ENCODE measurements around the gene EFCAB5. TPM values are rescaled to one million over a fixed set of nuclear protein-coding genes. Genes with fewer than 3 reads are reported as not detected.

Gene EFCAB5
- total RNA-seq = under 1 TPM in 1 of 2 donors, not detected in 1; 0.34 TPM

GRCh38 chr17:29941334-29941733 is at the start of gene EFCAB5:
EFCAB5 (plus strand) TSS chr17:29941634; CDS start chr17:29941797, 163 bp downstream.

GRCh38 chr17:29929533-29930408 is 11.7 kb upstream of the EFCAB5 start, which contains the start of gene SSH2:
SSH2 (minus strand) TSS chr17:29930228; CDS start chr17:29930000, 228 bp downstream.

GRCh38 chr17:30116661-30117551 is 175.5 kb downstream of the EFCAB5 start, which contains the start of gene NSRP1:
NSRP1 (plus strand) TSS chr17:30116816; CDS start chr17:30116844, 28 bp downstream.

Small RNA genes within 50 kb of the gene (small RNA-seq; reads per million reads assigned to genes)
- gene AC104984.5 (0 reads per million in 2 donors), gene RNY4P13 (0 reads per million in 2 donors)

Other genes with a start within 250 kb of the EFCAB5 start
- gene SSH2, start 11.4 kb upstream of the EFCAB5 start, total RNA-seq = 10 to 100 TPM; 17.2 to 24.0 TPM
- gene NSRP1, start 175.2 kb downstream of the EFCAB5 start, total RNA-seq = 1 to 10 TPM; 6.5 to 7.7 TPM

Data from melanocyte of skin (primary cell).